Neural progenitor cell (in vitro differentiated cells): ENCODE data around the gene SUPT3H. TPM values are rescaled to one million over a fixed set of nuclear protein-coding genes. Genes with fewer than 3 reads are reported as not detected.

Source experiments
- DNase-seq: peaks from one replicate; pipeline ENCODE4 v3.0.0-alpha.2; 2016; ENCODE audit warnings: low spot score
- H2AFZ ChIP-seq: fragments of 200-600 bp; sonication (generic); replicated peaks from 2 replicates; pipeline ENCODE4 v1.6.1; 2016; ENCODE audit warnings: antibody characterized with exemption
- H3F3A ChIP-seq: fragments of 200-600 bp; sonication (generic); 2 replicates; pipeline ENCODE4 v1.6.1; 2016; ENCODE audit warnings: antibody characterized with exemption, low read depth
- H3K27ac ChIP-seq: fragments of 200-600 bp; sonication (generic); 2 replicates; pipeline ENCODE4 v1.5.1; 2016; ENCODE audit warnings: mild to moderate bottlenecking
- H3K27me3 ChIP-seq: fragments of 200-600 bp; sonication (generic); 2 replicates; pipeline ENCODE4 v1.6.1; 2016; ENCODE audit warnings: mild to moderate bottlenecking, moderate library complexity
- H3K36me3 ChIP-seq: fragments of 200-600 bp; sonication (generic); 2 replicates; pipeline ENCODE4 v1.5.1; 2016
- H3K4me1 ChIP-seq: fragments of 200-600 bp; sonication (generic); 2 replicates; pipeline ENCODE4 v1.6.1; 2016; ENCODE audit warnings: mixed run types
- H3K4me2 ChIP-seq: fragments of 200-600 bp; sonication (generic); 2 replicates; pipeline ENCODE4 v1.6.1; 2016
- H3K4me3 ChIP-seq: fragments of 200-600 bp; sonication (generic); 2 replicates; pipeline ENCODE4 v1.5.1; 2016
- H3K79me2 ChIP-seq: fragments of 200-600 bp; sonication (generic); 2 replicates; pipeline ENCODE4 v1.6.1; 2016; ENCODE audit warnings: low read depth
- H3K9ac ChIP-seq: fragments of 200-600 bp; sonication (generic); 2 replicates; pipeline ENCODE4 v1.6.1; 2016
- H3K9me3 ChIP-seq: fragments of 200-600 bp; sonication (generic); 2 replicates; pipeline ENCODE4 v1.5.1; 2016; ENCODE audit warnings: low read depth
- H4K20me1 ChIP-seq: fragments of 200-600 bp; sonication (generic); 2 replicates; pipeline ENCODE4 v1.6.1; 2016; ENCODE audit warnings: low read depth
- H3K27ac Mint-ChIP-seq: 3 replicates; pipeline ENCODE4 v1.8.0; 2021; ENCODE audit warnings: mixed read lengths
- H3K27me3 Mint-ChIP-seq: 2 replicates; pipeline ENCODE4 v1.8.0; 2022; ENCODE audit warnings: low read depth, mild to moderate bottlenecking, inconsistent platforms, moderate library complexity, mixed read lengths; ENCODE audit not compliant: insufficient read depth
- H3K36me3 Mint-ChIP-seq: 3 replicates; pipeline ENCODE4 v1.8.0; 2021; ENCODE audit warnings: mixed read lengths
- H3K4me1 Mint-ChIP-seq: 3 replicates; pipeline ENCODE4 v1.8.0; 2021; ENCODE audit warnings: mixed read lengths
- H3K4me3 Mint-ChIP-seq: 3 replicates; pipeline ENCODE4 v1.8.0; 2021; ENCODE audit warnings: mild to moderate bottlenecking, moderate library complexity, mixed read lengths
- H3K9me3 Mint-ChIP-seq: 3 replicates; pipeline ENCODE4 v1.8.0; 2020; ENCODE audit warnings: mixed read lengths
- EZH2 ChIP-seq: fragments of 200-600 bp; sonication (generic); IDR thresholded peaks from 2 replicates; pipeline ENCODE4 v1.6.1; 2017; ENCODE audit warnings: antibody characterized with exemption, mild to moderate bottlenecking, moderate library complexity
- EZH2phosphoT487 ChIP-seq: fragments of 200-600 bp; sonication (generic); IDR thresholded peaks from 2 replicates; pipeline ENCODE4 v1.6.1; 2017; ENCODE audit warnings: antibody characterized with exemption
- total RNA-seq: library from RNA; depleted of rRNA; stranded (reverse); fragments of >200 nt; gene quantifications from 2 replicates; pipeline ENCODE4 v1.2.3, GENCODE V29; 2015; ENCODE audit warnings: low replicate concordance
- TF ChIP-seq, protein P1 (sequence below): fragments of 200-600 bp; sonication (generic); IDR thresholded peaks from 2 replicates; pipeline ENCODE4 v1.5.1; 2017; ENCODE audit warnings: antibody characterized with exemption, mild to moderate bottlenecking

SUPT3H gene
- total RNA-seq, 1 donor from 2014 or later, result 16.3 TPM

DNA sequence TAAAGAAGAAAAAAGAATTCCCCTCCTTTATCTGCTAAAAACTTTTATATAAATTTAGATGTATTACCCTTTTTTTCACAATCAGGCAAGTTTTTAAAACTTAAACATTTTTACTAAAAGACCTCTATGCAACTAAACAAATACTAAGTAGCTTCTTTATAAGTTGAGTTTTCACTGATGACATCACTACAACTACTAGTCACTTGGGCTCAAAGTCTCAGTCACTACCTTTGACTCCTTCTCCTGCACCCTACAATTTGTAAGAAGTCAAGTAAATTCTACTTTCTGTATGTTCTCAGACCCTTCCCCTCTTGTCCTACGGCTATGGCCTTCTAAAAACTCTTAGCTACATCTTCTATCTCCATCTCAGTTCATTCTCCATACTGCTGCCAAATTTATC is 11.2 kb downstream of the SUPT3H start:
- H3K4me3 Mint-ChIP-seq, result no peak overlapping the region
- no peaks in the 10 kb centered on the region for H3K36me3 ChIP-seq
- H3K27me3 ChIP-seq, result no peaks in the 10 kb centered on the region
- no peak for DNase-seq
- no peaks in the 10 kb centered on the region for H3K27me3 Mint-ChIP-seq
- no peaks in the 10 kb centered on the region for H4K20me1 ChIP-seq
- H2AFZ ChIP-seq, result no peak overlapping the region
- no peaks in the 10 kb centered on the region for H3K4me1 Mint-ChIP-seq
- no peak overlapping the region for H3K4me2 ChIP-seq
- H3K9me3 ChIP-seq, result no peaks in the 10 kb centered on the region
- no peaks in the 10 kb centered on the region for H3K9me3 Mint-ChIP-seq
- no peaks in the 10 kb centered on the region for H3F3A ChIP-seq
- H3K9ac ChIP-seq, result no peak overlapping the region
- H3K79me2 ChIP-seq, result peaks cover 6% of the 10 kb centered on the region
- H3K4me1 ChIP-seq, result no peaks in the 10 kb centered on the region
- H3K36me3 Mint-ChIP-seq, result no peaks in the 10 kb centered on the region
- no peak overlapping the region for H3K27ac ChIP-seq
- H3K27ac Mint-ChIP-seq, result no peak overlapping the region
- TF ChIP-seq, protein P1, sequence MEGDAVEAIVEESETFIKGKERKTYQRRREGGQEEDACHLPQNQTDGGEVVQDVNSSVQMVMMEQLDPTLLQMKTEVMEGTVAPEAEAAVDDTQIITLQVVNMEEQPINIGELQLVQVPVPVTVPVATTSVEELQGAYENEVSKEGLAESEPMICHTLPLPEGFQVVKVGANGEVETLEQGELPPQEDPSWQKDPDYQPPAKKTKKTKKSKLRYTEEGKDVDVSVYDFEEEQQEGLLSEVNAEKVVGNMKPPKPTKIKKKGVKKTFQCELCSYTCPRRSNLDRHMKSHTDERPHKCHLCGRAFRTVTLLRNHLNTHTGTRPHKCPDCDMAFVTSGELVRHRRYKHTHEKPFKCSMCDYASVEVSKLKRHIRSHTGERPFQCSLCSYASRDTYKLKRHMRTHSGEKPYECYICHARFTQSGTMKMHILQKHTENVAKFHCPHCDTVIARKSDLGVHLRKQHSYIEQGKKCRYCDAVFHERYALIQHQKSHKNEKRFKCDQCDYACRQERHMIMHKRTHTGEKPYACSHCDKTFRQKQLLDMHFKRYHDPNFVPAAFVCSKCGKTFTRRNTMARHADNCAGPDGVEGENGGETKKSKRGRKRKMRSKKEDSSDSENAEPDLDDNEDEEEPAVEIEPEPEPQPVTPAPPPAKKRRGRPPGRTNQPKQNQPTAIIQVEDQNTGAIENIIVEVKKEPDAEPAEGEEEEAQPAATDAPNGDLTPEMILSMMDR, result no peak
- TF ChIP-seq EZH2 (no peak), EZH2phosphoT487 (no peak)
- H3K4me3 ChIP-seq, result no peak overlapping the region

GRCh38 chr6:45365036-45365435 is 12.7 kb downstream of the SUPT3H start:
- Histone ChIP-seq H3K9ac (no peak overlapping the region), H3K9me3 (no peaks in the 10 kb centered on the region), H3K36me3 (no peaks in the 10 kb centered on the region), H3F3A (no peaks in the 10 kb centered on the region), H4K20me1 (no peaks in the 10 kb centered on the region), H3K4me3 (no peak overlapping the region), H2AFZ (no peak overlapping the region), H3K27ac (no peak overlapping the region), H3K4me2 (no peak overlapping the region), H3K4me1 (no peaks in the 10 kb centered on the region), H3K79me2 (peaks cover 6% of the 10 kb centered on the region), H3K27me3 (no peaks in the 10 kb centered on the region)
- H3K36me3 Mint-ChIP-seq, result no peaks in the 10 kb centered on the region
- no peak overlapping the region for H3K27ac Mint-ChIP-seq
- TF ChIP-seq, protein P1, result no peak
- TF ChIP-seq EZH2phosphoT487, result no peak
- no peak for TF ChIP-seq EZH2
- H3K4me1 Mint-ChIP-seq, result no peaks in the 10 kb centered on the region
- H3K4me3 Mint-ChIP-seq, result no peak overlapping the region
- H3K9me3 Mint-ChIP-seq, result no peaks in the 10 kb centered on the region
- no peaks in the 10 kb centered on the region for H3K27me3 Mint-ChIP-seq
- no peak for DNase-seq

DNA sequence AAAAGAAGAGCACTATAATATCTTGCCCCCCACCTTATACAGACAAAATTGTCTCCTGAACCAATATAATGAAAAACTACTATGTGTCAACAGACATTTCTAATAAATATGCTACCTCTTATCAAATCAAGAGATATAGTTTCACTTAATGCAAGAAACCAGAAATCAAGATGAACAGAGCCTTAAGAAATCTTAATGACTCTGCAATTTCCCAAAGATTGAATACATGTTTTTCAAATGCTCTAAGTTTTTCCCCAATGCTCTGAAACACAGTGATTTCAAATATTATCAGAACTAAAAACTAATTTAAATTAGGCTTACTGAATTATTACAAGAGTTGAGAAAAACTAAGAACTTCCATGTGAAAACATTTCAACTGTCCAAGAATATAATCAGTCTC is 13.3 kb downstream of the SUPT3H start:
- Histone ChIP-seq H3K27ac (no peak overlapping the region), H2AFZ (no peak overlapping the region), H3K79me2 (peaks cover 6% of the 10 kb centered on the region), H3K9ac (no peak overlapping the region), H3K36me3 (no peaks in the 10 kb centered on the region), H3K4me3 (no peak overlapping the region), H3K4me1 (no peaks in the 10 kb centered on the region), H3K4me2 (no peak overlapping the region), H3K27me3 (no peaks in the 10 kb centered on the region), H3F3A (no peaks in the 10 kb centered on the region), H3K9me3 (no peaks in the 10 kb centered on the region), H4K20me1 (no peaks in the 10 kb centered on the region)
- H3K4me3 Mint-ChIP-seq, result no peak overlapping the region
- no peaks in the 10 kb centered on the region for H3K9me3 Mint-ChIP-seq
- no peaks in the 10 kb centered on the region for H3K27me3 Mint-ChIP-seq
- no peak for DNase-seq
- H3K4me1 Mint-ChIP-seq, result no peaks in the 10 kb centered on the region
- H3K36me3 Mint-ChIP-seq, result no peaks in the 10 kb centered on the region
- no peak overlapping the region for H3K27ac Mint-ChIP-seq
- no peak for TF ChIP-seq EZH2phosphoT487
- TF ChIP-seq, protein P1, result no peak
- TF ChIP-seq EZH2, result no peak
